IgD-negative memory B cell (primary cell): ENCODE results near the gene SDHAF3. TPM values are rescaled to one million over a fixed set of nuclear protein-coding genes. Genes with fewer than 3 reads are reported as not detected.
A peak's percentile ranks its signal among the peaks of the same experiment; 100 is the strongest.
"Not testable (repeated sequence)": the region's sequence is repeated elsewhere in the genome, so short reads cannot be mapped to it uniquely, and the experiment has no call there.

Experiments
- H3K27ac Mint-ChIP-seq, 3 donors: one replicate each; pipeline ENCODE4 v1.8.0; 2020 to 2022; ENCODE audit warnings: mild to moderate bottlenecking in 3 of 3, mixed read lengths in 3 of 3, moderate library complexity in 1 of 3
- H3K27me3 Mint-ChIP-seq: one replicate; pipeline ENCODE4 v1.8.0; 2021; ENCODE audit warnings: mixed read lengths
- H3K36me3 Mint-ChIP-seq: one replicate; pipeline ENCODE4 v1.8.0; 2020; ENCODE audit warnings: mild to moderate bottlenecking, mixed read lengths
- H3K4me1 Mint-ChIP-seq, 3 donors: one replicate each; pipeline ENCODE4 v1.8.0; 2020 to 2022; ENCODE audit warnings: mixed read lengths in 3 of 3, mild to moderate bottlenecking in 1 of 3
- H3K4me3 Mint-ChIP-seq, 4 donors: one replicate each; pipeline ENCODE4 v1.8.0; 2020 to 2022; ENCODE audit warnings: mild to moderate bottlenecking in 4 of 4, mixed read lengths in 4 of 4, moderate library complexity in 3 of 4
- H3K9me3 Mint-ChIP-seq, 3 donors: one replicate each; pipeline ENCODE4 v1.8.0; 2020 to 2021; ENCODE audit warnings: mixed read lengths in 3 of 3, mild to moderate bottlenecking in 1 of 3
- polyA plus RNA-seq: library from polyadenylated mRNA; unstranded; fragments of 300-500 nt; fragmentation: Illumina TruSeq; gene quantifications from one replicate; pipeline ENCODE4 v1.2.3, GENCODE V29; 2021

Gene SDHAF3
- polyA plus RNA-seq, result 37.9 TPM

GRCh38 chr7:97117372-97118188 is at the start of gene SDHAF3:
Gene SDHAF3 (plus strand): TSS chr7:97117698. CDS start chr7:97117724, 26 bp downstream.
- Mint-ChIP-seq H3K27ac (peak within 1 kb of the TSS; percentile 89 to 97 (median 96)), H3K4me1 (peaks cover 22 to 40% (median 33%) of the 10 kb centered on the region in 3 donors), H3K4me3 (peak within 1 kb of the TSS; percentile 90 to 99 (median 96)), H3K36me3 (peaks cover 3% of the 10 kb centered on the region), H3K9me3 (peaks cover 0 to 4% (median 0%) of the 10 kb centered on the region in 3 donors), H3K27me3 (no peaks in the 10 kb centered on the region)

GRCh38 chr7:97072025-97072424 is 45.5 kb upstream of the SDHAF3 start:
- H3K27ac Mint-ChIP-seq, H3K27me3 Mint-ChIP-seq, H3K36me3 Mint-ChIP-seq, H3K4me1 Mint-ChIP-seq, H3K9me3 Mint-ChIP-seq: not testable (repeated sequence)
- peak overlapping the region in 1 of 4 donors; percentile 28 for H3K4me3 Mint-ChIP-seq

- peaks cover 0 to 3% (median 0%) of the 10 kb centered on the region in 3 donors for H3K9me3 Mint-ChIP-seq
- no peak overlapping the region for H3K4me3 Mint-ChIP-seq
- no peak overlapping the region for H3K27ac Mint-ChIP-seq
- H3K4me1 Mint-ChIP-seq, result peaks cover 3 to 11% (median 6%) of the 10 kb centered on the region in 3 donors
- no peaks in the 10 kb centered on the region for H3K36me3 Mint-ChIP-seq
- peaks cover 8% of the 10 kb centered on the region for H3K27me3 Mint-ChIP-seq
Measured at GRCh38 chr7:97075928-97076327, 41.6 kb upstream of the SDHAF3 start.

GRCh38 chr7:97078023-97078969 is 39.2 kb upstream of the SDHAF3 start:
- H3K4me1 Mint-ChIP-seq, result peaks cover 0 to 3% (median 3%) of the 10 kb centered on the region in 3 donors
- H3K27ac Mint-ChIP-seq, result peak overlapping the region in 1 of 3 donors; percentile 14
- H3K9me3 Mint-ChIP-seq, result peaks cover 0 to 1% (median 0%) of the 10 kb centered on the region in 3 donors
- H3K27me3 Mint-ChIP-seq, result peaks cover 6% of the 10 kb centered on the region
- no peaks in the 10 kb centered on the region for H3K36me3 Mint-ChIP-seq
- no peak overlapping the region for H3K4me3 Mint-ChIP-seq

GRCh38 chr7:97079300-97079699 is 38.2 kb upstream of the SDHAF3 start:
- Mint-ChIP-seq H3K36me3 (no peaks in the 10 kb centered on the region), H3K27me3 (peaks cover 4% of the 10 kb centered on the region), H3K4me3 (no peak overlapping the region), H3K9me3 (peaks cover 0 to 5% (median 0%) of the 10 kb centered on the region in 3 donors), H3K4me1 (peaks cover 0 to 3% (median 3%) of the 10 kb centered on the region in 3 donors), H3K27ac (no peak overlapping the region)

GRCh38 chr7:97081521-97082300 is 35.8 kb upstream of the SDHAF3 start:
- peaks cover 0 to 3% (median 0%) of the 10 kb centered on the region in 3 donors for H3K4me1 Mint-ChIP-seq
- H3K27me3 Mint-ChIP-seq, result peaks cover 6% of the 10 kb centered on the region
- H3K36me3 Mint-ChIP-seq, result no peaks in the 10 kb centered on the region
- no peak overlapping the region for H3K27ac Mint-ChIP-seq
- no peak overlapping the region for H3K4me3 Mint-ChIP-seq
- peaks cover 0 to 5% (median 0%) of the 10 kb centered on the region in 3 donors for H3K9me3 Mint-ChIP-seq

- Mint-ChIP-seq H3K4me1 (no peaks in the 10 kb centered on the region), H3K27ac (no peak overlapping the region), H3K4me3 (no peak overlapping the region), H3K9me3 (peaks cover 0 to 3% (median 0%) of the 10 kb centered on the region in 3 donors), H3K27me3 (peaks cover 9% of the 10 kb centered on the region), H3K36me3 (no peaks in the 10 kb centered on the region)
Measured at GRCh38 chr7:97088364-97088763, 29.1 kb upstream of the SDHAF3 start.

GRCh38 chr7:97089771-97090170 is 27.7 kb upstream of the SDHAF3 start:
- Mint-ChIP-seq H3K9me3 (no peaks in the 10 kb centered on the region), H3K4me1 (no peaks in the 10 kb centered on the region), H3K36me3 (no peaks in the 10 kb centered on the region), H3K27ac (no peak overlapping the region), H3K4me3 (no peak overlapping the region), H3K27me3 (peaks cover 8% of the 10 kb centered on the region)

GRCh38 chr7:97090761-97091353 is 26.6 kb upstream of the SDHAF3 start:
- peaks cover 7% of the 10 kb centered on the region for H3K27me3 Mint-ChIP-seq

GRCh38 chr7:97094284-97094930 is 23.1 kb upstream of the SDHAF3 start:
- Mint-ChIP-seq H3K27me3 (peaks cover 5% of the 10 kb centered on the region), H3K9me3 (no peaks in the 10 kb centered on the region), H3K4me3 (no peak overlapping the region), H3K27ac (no peak overlapping the region), H3K36me3 (no peaks in the 10 kb centered on the region), H3K4me1 (no peaks in the 10 kb centered on the region)

More at GRCh38 chr7:97090761-97091353, 26.6 kb upstream of the SDHAF3 start:
- H3K36me3 Mint-ChIP-seq, result no peaks in the 10 kb centered on the region
- no peaks in the 10 kb centered on the region for H3K4me1 Mint-ChIP-seq
- H3K9me3 Mint-ChIP-seq, result no peaks in the 10 kb centered on the region
- H3K27ac Mint-ChIP-seq, result no peak overlapping the region
- no peak overlapping the region for H3K4me3 Mint-ChIP-seq

GRCh38 chr7:97096037-97096436 is 21.5 kb upstream of the SDHAF3 start:
- H3K4me3 Mint-ChIP-seq, result no peak overlapping the region
- H3K36me3 Mint-ChIP-seq, result no peaks in the 10 kb centered on the region
- no peaks in the 10 kb centered on the region for H3K9me3 Mint-ChIP-seq
- H3K27ac Mint-ChIP-seq, result no peak overlapping the region
- H3K4me1 Mint-ChIP-seq, result no peaks in the 10 kb centered on the region
- H3K27me3 Mint-ChIP-seq, result peaks cover 7% of the 10 kb centered on the region

- Mint-ChIP-seq H3K27me3 (peaks cover 5% of the 10 kb centered on the region), H3K36me3 (no peaks in the 10 kb centered on the region), H3K27ac (no peak overlapping the region), H3K9me3 (no peaks in the 10 kb centered on the region), H3K4me1 (no peaks in the 10 kb centered on the region), H3K4me3 (no peak overlapping the region)
Measured at GRCh38 chr7:97096661-97097060, 20.8 kb upstream of the SDHAF3 start.

GRCh38 chr7:97104719-97105238 is 12.7 kb upstream of the SDHAF3 start:
- Mint-ChIP-seq H3K27ac (no peak overlapping the region), H3K27me3 (peaks cover 3% of the 10 kb centered on the region), H3K9me3 (peaks cover 0 to 1% (median 0%) of the 10 kb centered on the region in 3 donors), H3K36me3 (peaks cover 3% of the 10 kb centered on the region), H3K4me1 (no peaks in the 10 kb centered on the region), H3K4me3 (no peak overlapping the region)
